Mesenchymal stem cell (in vitro differentiated cells and primary cell): ENCODE data around the gene MROH2A.

Experiments
- DNase-seq: peaks from one replicate; pipeline ENCODE4 v3.0.0-alpha.2; 2013
- H2AFZ ChIP-seq: one replicate; pipeline ENCODE4 v1.6.1; 2013; ENCODE audit warnings: low read depth, mild to moderate bottlenecking, control low read depth, inconsistent platforms, low read length, moderate library complexity
- H2AK5ac ChIP-seq: 2 replicates; pipeline ENCODE4 v1.6.1; 2013; ENCODE audit warnings: low read length, moderate library complexity, mild to moderate bottlenecking, inconsistent platforms; ENCODE audit not compliant: severe bottlenecking
- H2BK120ac ChIP-seq: one replicate; pipeline ENCODE4 v1.6.1; 2013; ENCODE audit warnings: low read depth, mild to moderate bottlenecking, inconsistent platforms, low read length, moderate library complexity
- H2BK12ac ChIP-seq, 2 experiments: one replicate each; pipeline ENCODE4 v1.6.1; 2013; ENCODE audit warnings: inconsistent platforms in 2 of 2, low read length in 2 of 2, mild to moderate bottlenecking in 2 of 2, moderate library complexity in 2 of 2, control low read depth in 1 of 2
- H2BK15ac ChIP-seq: one replicate; pipeline ENCODE4 v1.6.1; 2013; ENCODE audit warnings: mild to moderate bottlenecking, low read depth, inconsistent platforms; ENCODE audit not compliant: poor library complexity, severe bottlenecking
- H2BK5ac ChIP-seq: 2 replicates; pipeline ENCODE4 v1.6.1; 2013; ENCODE audit warnings: low read depth, mild to moderate bottlenecking, low read length, control low read depth, inconsistent platforms; ENCODE audit not compliant: poor library complexity, severe bottlenecking
- H3K14ac ChIP-seq, 2 experiments: one replicate each; pipeline ENCODE4 v1.6.1; 2013; ENCODE audit warnings: inconsistent platforms in 2 of 2, low read length in 2 of 2, control low read depth in 1 of 2, mild to moderate bottlenecking in 1 of 2, moderate library complexity in 1 of 2
- H3K18ac ChIP-seq, 2 experiments: one replicate each; pipeline ENCODE4 v1.6.1; 2013; ENCODE audit warnings: inconsistent platforms in 2 of 2, low read length in 2 of 2, control low read depth in 1 of 2, low read depth in 1 of 2, mild to moderate bottlenecking in 1 of 2
- H3K23ac ChIP-seq, 2 experiments: one replicate each; pipeline ENCODE4 v1.6.1; 2013; ENCODE audit warnings: inconsistent platforms in 2 of 2, low read length in 2 of 2, mild to moderate bottlenecking in 2 of 2, moderate library complexity in 2 of 2, control low read depth in 1 of 2
- H3K27ac ChIP-seq: 2 replicates; pipeline ENCODE4 v1.5.1; 2013; ENCODE audit warnings: mild to moderate bottlenecking, moderate library complexity, low read length, control low read depth, inconsistent platforms; ENCODE audit not compliant: poor library complexity, severe bottlenecking
- H3K27me3 ChIP-seq, 2 experiments: 2 replicates each; pipeline versions ENCODE4 v1.6.1 to v1.7.0; 2013; ENCODE audit warnings: low read length in 2 of 2, mild to moderate bottlenecking in 2 of 2, moderate library complexity in 2 of 2, control low read depth in 1 of 2, inconsistent platforms in 1 of 2; ENCODE audit not compliant: control insufficient read depth in 1 of 2, insufficient read depth in 1 of 2
- H3K36me3 ChIP-seq, 2 experiments: 2 replicates each; pipeline versions ENCODE4 v1.6.1 to v1.7.0; 2013; ENCODE audit warnings: low read length in 2 of 2, control low read depth in 1 of 2, inconsistent platforms in 1 of 2, low read depth in 1 of 2, mild to moderate bottlenecking in 1 of 2; ENCODE audit not compliant: insufficient read depth in 2 of 2, control insufficient read depth in 1 of 2
- H3K4ac ChIP-seq, 2 experiments: one replicate each; pipeline ENCODE4 v1.6.1; 2013; ENCODE audit warnings: inconsistent platforms in 2 of 2, low read length in 2 of 2, mild to moderate bottlenecking in 2 of 2, moderate library complexity in 2 of 2, control low read depth in 1 of 2, low read depth in 1 of 2
- H3K4me1 ChIP-seq: 2 replicates; pipeline ENCODE4 v1.6.1; 2013; ENCODE audit warnings: low read depth, low read length, control low read depth; ENCODE audit not compliant: control insufficient read depth, insufficient read depth
- H3K4me2 ChIP-seq: 2 replicates; pipeline ENCODE4 v1.6.1; 2013; ENCODE audit warnings: low read length, mild to moderate bottlenecking, inconsistent platforms; ENCODE audit not compliant: poor library complexity, severe bottlenecking
- H3K4me3 ChIP-seq, 2 experiments: 2 replicates each; pipeline versions ENCODE4 v1.5.1 to v1.7.0; 2013; ENCODE audit warnings: low read length in 2 of 2, mild to moderate bottlenecking in 2 of 2, control low read depth in 1 of 2, low read depth in 1 of 2; ENCODE audit not compliant: insufficient read depth in 1 of 2
- H3K79me1 ChIP-seq: replicated peaks from 2 replicates; pipeline ENCODE4 v1.6.1; 2013; ENCODE audit warnings: mild to moderate bottlenecking, control low read depth, low read length, inconsistent platforms; ENCODE audit not compliant: poor library complexity, severe bottlenecking
- H3K9ac ChIP-seq: 2 replicates; pipeline ENCODE4 v1.7.0; 2013; ENCODE audit warnings: mild to moderate bottlenecking, low read length, moderate library complexity
- H3K9me3 ChIP-seq: 2 replicates; pipeline ENCODE4 v1.7.0; 2013; ENCODE audit warnings: mild to moderate bottlenecking, low read length; ENCODE audit not compliant: control insufficient read depth
- H4K8ac ChIP-seq: one replicate; pipeline ENCODE4 v1.6.1; 2013; ENCODE audit warnings: inconsistent platforms, mild to moderate bottlenecking, low read length, moderate library complexity
- H4K91ac ChIP-seq: one replicate; pipeline ENCODE4 v1.6.1; 2013; ENCODE audit warnings: mild to moderate bottlenecking, low read length, inconsistent platforms
- WGBS: methylation state at CpG from one replicate; pipeline ENCODE4 v1.1.7; 2013; ENCODE audit warnings: mixed read lengths; 5-methylcytosine and 5-hydroxymethylcytosine counted together

The MROH2A gene

DNA sequence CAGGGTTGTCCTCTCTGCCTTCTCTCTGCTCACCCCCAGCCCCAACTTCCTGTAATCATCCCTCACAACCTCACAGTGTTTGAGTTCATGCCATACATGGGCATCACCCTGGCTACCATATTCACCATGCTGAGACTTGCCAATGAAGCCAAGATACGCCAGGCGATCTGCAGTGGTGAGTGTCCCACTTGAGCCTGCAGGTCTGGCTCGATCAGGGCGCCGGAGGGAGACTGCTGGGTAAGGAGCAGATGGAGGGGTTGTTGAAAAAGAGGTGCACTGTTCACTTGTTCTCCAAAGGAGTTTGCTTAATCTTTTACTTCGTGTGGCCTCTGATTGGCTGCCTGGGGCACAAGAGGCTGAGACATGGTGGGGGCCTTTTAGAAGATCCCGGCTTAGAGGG is 14.6 kb downstream of the MROH2A start:
- Histone ChIP-seq H3K79me1 (no peaks in the 10 kb centered on the region), H3K4ac (no peak overlapping the region), H2BK120ac (no peak overlapping the region), H4K91ac (no peak overlapping the region), H3K18ac (no peak overlapping the region), H4K8ac (no peak overlapping the region), H3K4me2 (no peak overlapping the region), H3K27me3 (peaks cover 12 to 17% of the 10 kb centered on the region in 2 experiments), H2BK5ac (no peak overlapping the region), H2BK12ac (no peak overlapping the region), H3K23ac (no peak overlapping the region), H3K9ac (no peak overlapping the region), H3K27ac (no peak overlapping the region), H3K36me3 (no peaks in the 10 kb centered on the region), H3K4me1 (peaks cover 1% of the 10 kb centered on the region), H3K14ac (no peak overlapping the region), H2BK15ac (no peak overlapping the region), H3K4me3 (no peak overlapping the region), H2AFZ (no peak overlapping the region), H3K9me3 (no peaks in the 10 kb centered on the region), H2AK5ac (no peak overlapping the region)
- DNase-seq: no peak
- 83% methylated on average over 7 of the region's 7 CpGs for WGBS

DNA sequence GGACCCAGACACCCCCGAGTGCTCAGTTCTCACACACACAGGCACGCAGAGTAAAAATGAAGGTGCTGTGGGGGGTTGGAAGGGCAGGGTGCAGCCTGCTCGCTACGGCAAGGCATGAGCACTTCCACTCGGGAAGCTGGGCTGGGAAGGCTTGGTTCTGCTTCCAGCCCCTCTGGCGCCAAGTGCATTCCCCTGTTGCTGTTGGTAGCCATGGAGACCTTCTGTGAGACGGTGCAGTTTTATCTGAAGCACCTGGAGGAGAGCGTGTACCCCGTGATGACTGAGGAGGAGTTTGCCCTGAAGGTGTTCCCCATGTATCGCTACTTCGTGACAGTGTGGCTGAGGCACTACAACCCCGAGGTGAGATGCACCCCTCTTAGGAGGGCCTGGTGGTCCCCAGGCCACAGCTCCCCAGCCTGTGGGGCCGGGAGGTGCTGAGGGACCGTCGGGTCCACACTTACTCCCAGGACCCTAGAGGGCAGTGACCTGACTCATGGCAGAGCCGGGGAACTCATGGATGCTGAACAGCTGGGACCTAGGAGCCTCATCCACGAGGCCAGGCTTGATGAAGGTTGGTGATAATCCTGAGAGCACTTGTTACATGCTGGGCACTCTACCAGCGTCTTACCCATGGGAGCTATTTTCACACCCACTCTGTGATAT is 15.5 kb downstream of the MROH2A start:
- Histone ChIP-seq H2BK5ac (no peak overlapping the region), H3K27ac (no peak overlapping the region)

DNA sequence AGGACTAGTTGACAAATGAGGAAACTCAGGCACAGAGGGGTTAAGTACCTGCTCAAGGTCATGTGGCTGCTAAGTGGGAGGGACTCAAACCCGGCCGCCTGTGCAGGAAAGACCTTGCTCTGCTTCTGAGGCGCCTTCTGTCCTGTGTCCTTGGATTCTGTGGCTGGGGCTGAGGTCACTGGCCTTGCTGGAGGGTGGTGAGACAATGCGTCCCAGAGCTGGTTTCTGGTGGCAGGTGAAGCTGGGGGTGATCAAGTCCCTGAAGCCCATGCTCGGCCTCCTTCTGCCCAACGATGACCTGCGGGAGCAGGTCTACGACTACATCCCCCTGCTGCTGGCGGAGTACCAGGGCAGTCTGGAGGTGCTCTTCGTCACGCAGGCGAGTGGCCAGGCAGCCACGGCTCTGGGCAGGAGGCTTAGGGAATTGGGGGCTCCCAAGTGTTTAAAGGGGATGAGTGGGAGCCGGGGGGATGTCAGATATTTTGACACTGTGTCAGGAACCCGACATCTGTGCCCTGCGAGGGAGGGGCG is 16.1 kb downstream of the MROH2A start:
- peaks cover 1% of the 10 kb centered on the region for H3K4me1 ChIP-seq

More for the DNA sequence above, 15.5 kb downstream of the MROH2A start:
- no peak overlapping the region for H3K9ac ChIP-seq
- WGBS: 72% methylated on average over 17 of the region's 18 CpGs
- H3K4me2 ChIP-seq: no peak overlapping the region
- H3K79me1 ChIP-seq: no peaks in the 10 kb centered on the region
- H3K4ac ChIP-seq: no peak overlapping the region
- no peaks in the 10 kb centered on the region for H3K36me3 ChIP-seq
- H3K27me3 ChIP-seq: peaks cover 12 to 22% of the 10 kb centered on the region in 2 experiments
- no peak overlapping the region for H2BK15ac ChIP-seq
- no peak overlapping the region for H3K14ac ChIP-seq
- H3K4me3 ChIP-seq: no peak overlapping the region
- no peak overlapping the region for H2AK5ac ChIP-seq
- DNase-seq: no peak
- H4K91ac ChIP-seq: no peak overlapping the region
- no peak overlapping the region for H4K8ac ChIP-seq
- H3K9me3 ChIP-seq: no peaks in the 10 kb centered on the region
- H3K23ac ChIP-seq: no peak overlapping the region
- H2BK120ac ChIP-seq: no peak overlapping the region
- no peak overlapping the region for H3K18ac ChIP-seq
- peaks cover 1% of the 10 kb centered on the region for H3K4me1 ChIP-seq
- no peak overlapping the region for H2AFZ ChIP-seq
- H2BK12ac ChIP-seq: no peak overlapping the region

DNA sequence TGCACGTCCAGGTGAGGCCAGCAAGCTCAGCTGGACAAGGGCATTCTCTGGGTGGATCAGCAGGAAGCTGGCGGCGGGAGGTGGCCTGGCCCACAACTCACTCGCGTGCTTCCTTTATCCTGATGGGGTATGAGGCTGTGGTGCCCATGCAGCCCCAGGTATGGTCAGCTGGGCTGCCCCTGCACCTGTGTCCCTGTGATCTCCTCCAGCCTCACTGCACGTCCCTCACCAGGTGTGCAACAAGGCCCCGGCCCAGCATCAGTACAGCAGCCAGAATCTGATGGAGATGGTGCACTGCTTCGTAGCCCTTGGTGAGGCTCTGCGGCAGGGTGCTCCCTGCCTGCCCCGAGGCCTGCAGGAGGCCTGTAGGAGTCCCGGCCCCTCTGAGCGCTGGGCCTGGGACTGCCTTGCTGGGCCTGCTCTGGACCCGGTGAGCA is 17.6 kb downstream of the MROH2A start:
- Histone ChIP-seq H4K8ac (no peak overlapping the region), H3K9ac (no peak overlapping the region), H3K4me2 (no peak overlapping the region), H2AK5ac (no peak overlapping the region), H2BK5ac (no peak overlapping the region), H3K27me3 (peaks cover 14 to 27% of the 10 kb centered on the region in 2 experiments), H2AFZ (no peak overlapping the region), H4K91ac (no peak overlapping the region), H3K79me1 (no peaks in the 10 kb centered on the region), H3K9me3 (no peaks in the 10 kb centered on the region), H2BK120ac (no peak overlapping the region), H3K4ac (no peak overlapping the region), H3K23ac (no peak overlapping the region), H3K36me3 (no peaks in the 10 kb centered on the region), H3K27ac (no peak overlapping the region), H3K4me3 (no peak overlapping the region), H2BK15ac (no peak overlapping the region), H3K14ac (no peak overlapping the region), H3K18ac (no peak overlapping the region), H2BK12ac (no peak overlapping the region), H3K4me1 (peaks cover 1% of the 10 kb centered on the region)
- WGBS: 95% methylated on average over 13 of the region's 13 CpGs
- no peak for DNase-seq

More for the DNA sequence above, 16.1 kb downstream of the MROH2A start:
- Histone ChIP-seq H3K18ac (no peak overlapping the region), H4K8ac (no peak overlapping the region), H3K9me3 (no peaks in the 10 kb centered on the region), H3K4me2 (no peak overlapping the region), H2BK15ac (no peak overlapping the region), H2BK12ac (no peak overlapping the region), H3K27ac (no peak overlapping the region), H2AK5ac (no peak overlapping the region), H3K23ac (no peak overlapping the region), H3K36me3 (no peaks in the 10 kb centered on the region), H4K91ac (no peak overlapping the region), H3K9ac (no peak overlapping the region), H3K4ac (no peak overlapping the region), H2AFZ (no peak overlapping the region), H2BK120ac (no peak overlapping the region), H3K79me1 (no peaks in the 10 kb centered on the region), H3K4me3 (no peak overlapping the region), H3K14ac (no peak overlapping the region), H2BK5ac (no peak overlapping the region), H3K27me3 (peaks cover 16 to 27% of the 10 kb centered on the region in 2 experiments)
- DNase-seq: no peak
- 82% methylated on average over 17 of the region's 17 CpGs for WGBS
